ENCODE results near the gene TCF25.

- TF ChIP-seq CTCF (IDR thresholded peaks at IDR 0.05) (no peak), POLR2A (IDR thresholded peaks at IDR 0.05) (no peak)
Measured at GRCh38 chr16:89952049-89952448, 78.7 kb downstream of the TCF25 start.
